ENCODE results near the gene BEND4. TPM values are rescaled to one million over a fixed set of nuclear protein-coding genes. Genes with fewer than 3 reads are reported as not detected.

The BEND4 gene
- total RNA-seq, 5 donors from 2014 or later (not counting 1 experiment from before 2014, with no cell fraction given), result 0.26 to 0.73 (median 0.50) TPM

Other genes with a start within 250 kb of the BEND4 start
- 10 to 100 TPM; 24.6 to 39.4 (median 35.6) TPM for gene TMEM33, start 217.2 kb downstream of the BEND4 start, total RNA-seq
- under 1 TPM; 0.10 to 0.55 (median 0.37) TPM for gene DCAF4L1, start 170.9 kb downstream of the BEND4 start, total RNA-seq
- 10 to 100 TPM; 25.5 to 27.8 (median 25.9) TPM for gene SLC30A9, start 162.1 kb downstream of the BEND4 start, total RNA-seq
- under 1 TPM in 1 of 5 donors, not detected in 4; 0.35 TPM for gene SHISA3, start 244.8 kb upstream of the BEND4 start, total RNA-seq